GM18868 (cell line): Measurements from ENCODE around the gene FEN1.

ENCODE experiments used
- ATAC-seq: cut with Tn5 transposase; IDR thresholded peaks from one replicate; pipeline ENCODE4 v1.9.1; 2021; ENCODE audit warnings: mild to moderate bottlenecking, moderate library complexity; ENCODE audit not compliant: unreplicated experiment

The FEN1 gene

DNA sequence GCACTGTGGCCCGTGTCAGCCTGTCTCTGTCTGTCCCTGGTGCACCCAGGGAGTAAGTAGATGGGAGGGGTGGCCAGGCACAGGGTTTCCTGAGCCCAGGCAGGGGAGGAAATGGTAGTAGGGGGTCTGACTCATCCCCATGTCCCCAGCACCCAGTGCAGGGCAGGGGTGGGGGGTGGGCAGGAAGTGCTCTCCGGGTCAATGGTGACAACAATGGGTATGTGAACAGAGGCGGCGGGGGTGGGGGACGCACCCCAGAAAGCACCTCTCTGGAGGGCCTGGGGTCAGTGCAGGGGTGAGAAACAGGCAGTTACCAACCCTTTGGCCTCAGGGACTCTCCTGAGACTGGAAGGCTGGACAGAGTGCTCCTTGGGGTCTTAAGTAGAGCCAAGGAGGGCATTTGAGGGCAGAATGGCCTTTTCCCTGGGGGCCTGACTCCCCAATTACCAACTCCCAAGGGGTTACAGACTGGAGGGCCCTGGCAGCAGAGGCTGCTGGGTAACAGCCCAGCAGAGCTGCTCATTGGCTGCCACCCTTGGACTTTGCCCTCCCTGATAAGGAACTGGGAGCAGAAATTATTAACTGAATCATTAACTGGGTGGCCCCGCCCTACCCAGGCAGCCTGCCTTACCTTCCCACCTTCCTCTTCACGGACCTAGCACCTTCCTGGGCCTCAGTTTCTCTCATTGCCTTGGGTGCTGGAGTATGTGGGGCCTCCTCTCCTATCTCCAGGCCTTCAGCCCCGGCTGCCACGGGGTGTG lies 36.1 kb upstream of the FEN1 start:
- ATAC-seq: no peak

DNA sequence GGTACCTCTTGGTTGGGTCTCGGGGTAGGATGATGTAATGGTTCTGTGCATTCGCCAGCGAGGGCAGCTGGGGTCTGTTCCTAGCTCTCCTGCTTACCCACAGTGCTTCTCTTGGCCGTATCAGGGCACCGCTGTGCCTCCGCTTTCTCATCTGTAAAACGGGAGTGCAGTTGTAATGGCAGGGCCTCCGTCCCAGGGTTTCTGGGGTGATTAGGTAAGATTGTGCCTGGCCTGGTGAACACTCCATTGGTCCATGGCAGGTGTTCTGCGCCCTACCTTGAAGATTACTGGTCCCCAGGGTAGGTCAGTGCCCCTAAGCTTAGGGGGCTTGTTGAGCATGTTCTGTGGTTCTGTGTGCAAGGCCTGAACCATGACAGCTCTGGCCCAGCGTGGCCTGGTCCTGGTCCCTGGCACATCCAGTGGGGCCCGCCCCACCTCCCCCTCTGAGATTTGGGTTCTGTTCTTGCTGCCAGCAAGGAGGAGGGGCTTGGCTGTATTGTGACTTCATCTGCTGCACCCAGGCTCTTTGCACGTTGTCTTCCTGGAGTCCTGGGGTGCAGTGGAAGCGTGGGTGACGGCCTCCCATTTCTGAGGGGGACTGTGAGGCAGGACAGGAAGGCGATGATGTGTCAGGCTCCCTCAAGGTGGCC lies 35.4 kb upstream of the FEN1 start:
- ATAC-seq: no peak

DNA sequence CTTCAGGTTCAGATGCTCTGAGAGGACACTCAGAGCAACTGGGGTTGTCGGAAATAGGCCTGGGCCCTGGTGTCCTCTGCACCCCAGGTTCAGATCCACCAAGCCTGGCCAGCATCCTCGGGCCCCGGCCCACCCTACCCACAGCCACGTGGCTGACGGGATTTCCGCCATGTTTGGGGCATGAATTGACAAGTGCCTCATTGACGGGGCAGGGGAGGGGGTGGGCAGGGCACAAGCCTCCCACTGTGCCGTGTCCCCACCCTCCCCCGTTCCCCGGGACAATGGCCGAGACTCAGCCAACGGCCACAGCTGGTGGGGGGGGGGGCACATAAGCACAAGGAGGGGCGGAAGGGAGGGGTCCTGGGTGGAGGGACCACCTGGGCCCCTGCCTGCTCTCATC lies 31.8 kb upstream of the FEN1 start:
- no peak for ATAC-seq

DNA sequence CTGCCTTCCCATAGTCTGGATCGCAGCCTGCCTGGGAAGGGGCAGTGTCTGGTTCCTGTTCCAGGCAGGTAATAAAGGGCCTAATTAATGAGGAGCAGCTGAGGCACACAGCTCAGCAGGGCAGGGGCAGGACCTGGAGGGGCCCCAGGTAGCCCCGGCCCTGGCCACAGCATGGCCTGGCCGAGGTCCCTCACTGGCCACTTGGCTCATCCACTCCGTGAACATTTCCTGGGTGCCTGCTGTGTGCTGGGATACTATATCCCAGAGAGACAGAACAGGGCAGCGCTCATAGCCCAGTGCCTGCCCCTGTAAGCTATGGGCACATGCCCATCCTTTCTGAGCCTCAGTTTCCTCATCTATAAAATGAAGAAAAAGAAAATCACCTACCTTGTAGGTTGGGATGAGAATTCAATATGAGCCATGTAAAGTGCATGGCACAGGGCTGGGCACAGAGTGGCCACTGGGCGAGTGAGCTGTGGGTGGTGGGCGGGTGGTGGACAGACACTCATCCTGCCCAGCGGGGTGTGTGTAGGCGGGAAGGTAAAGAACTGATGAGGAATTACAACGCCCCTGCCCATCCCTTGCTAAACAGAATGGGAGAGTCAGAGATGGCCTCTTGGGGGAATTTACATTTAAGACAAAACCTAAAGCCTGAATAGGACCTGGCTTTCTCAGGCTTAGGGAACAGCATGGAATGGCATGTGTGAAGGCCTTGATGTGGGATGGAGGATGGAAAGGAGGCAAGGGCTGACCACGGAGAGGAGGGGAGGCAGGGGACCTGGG lies 31.1 kb upstream of the FEN1 start:
- ATAC-seq: no peak

DNA sequence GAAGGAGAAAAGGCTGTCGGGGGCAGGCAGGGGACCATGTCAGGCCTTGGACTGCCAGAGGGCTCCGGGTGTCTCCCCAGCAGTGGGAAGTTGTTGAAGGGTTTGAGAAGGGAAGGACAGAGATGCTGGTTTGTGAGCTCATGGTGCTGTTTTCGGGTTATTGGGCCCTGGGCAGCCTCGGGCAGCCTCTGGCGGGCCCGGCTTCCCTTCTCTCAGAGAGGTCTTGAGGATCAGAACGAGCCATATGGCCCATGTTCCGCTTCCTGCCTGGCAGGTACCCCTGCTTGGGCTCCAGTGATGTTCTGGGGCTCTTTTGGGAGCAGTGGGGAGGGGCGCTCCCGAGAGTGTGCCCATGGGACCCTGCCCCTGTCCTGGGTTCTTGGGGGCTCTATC lies 30.5 kb upstream of the FEN1 start:
- no peak for ATAC-seq

DNA sequence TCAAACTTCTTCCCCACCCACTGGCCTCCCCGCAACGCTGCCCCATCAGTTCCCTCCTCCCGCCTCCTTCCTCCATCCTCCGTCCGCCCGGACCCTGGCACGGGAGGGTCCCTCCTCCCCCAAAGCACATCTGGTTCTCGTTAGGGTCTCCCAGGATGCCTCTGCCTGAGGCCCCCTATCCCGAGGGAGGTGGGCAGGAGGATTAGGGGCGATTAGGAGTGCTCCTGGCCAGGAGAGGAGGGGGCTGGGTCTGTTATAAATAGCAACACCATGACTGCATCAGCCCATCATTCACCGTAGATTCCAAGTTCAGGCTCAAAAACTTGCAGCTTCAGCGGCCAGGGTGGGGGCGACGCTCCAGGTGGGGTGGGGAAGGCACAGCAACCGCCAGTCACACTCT lies 29.9 kb upstream of the FEN1 start:
- no peak for ATAC-seq

DNA sequence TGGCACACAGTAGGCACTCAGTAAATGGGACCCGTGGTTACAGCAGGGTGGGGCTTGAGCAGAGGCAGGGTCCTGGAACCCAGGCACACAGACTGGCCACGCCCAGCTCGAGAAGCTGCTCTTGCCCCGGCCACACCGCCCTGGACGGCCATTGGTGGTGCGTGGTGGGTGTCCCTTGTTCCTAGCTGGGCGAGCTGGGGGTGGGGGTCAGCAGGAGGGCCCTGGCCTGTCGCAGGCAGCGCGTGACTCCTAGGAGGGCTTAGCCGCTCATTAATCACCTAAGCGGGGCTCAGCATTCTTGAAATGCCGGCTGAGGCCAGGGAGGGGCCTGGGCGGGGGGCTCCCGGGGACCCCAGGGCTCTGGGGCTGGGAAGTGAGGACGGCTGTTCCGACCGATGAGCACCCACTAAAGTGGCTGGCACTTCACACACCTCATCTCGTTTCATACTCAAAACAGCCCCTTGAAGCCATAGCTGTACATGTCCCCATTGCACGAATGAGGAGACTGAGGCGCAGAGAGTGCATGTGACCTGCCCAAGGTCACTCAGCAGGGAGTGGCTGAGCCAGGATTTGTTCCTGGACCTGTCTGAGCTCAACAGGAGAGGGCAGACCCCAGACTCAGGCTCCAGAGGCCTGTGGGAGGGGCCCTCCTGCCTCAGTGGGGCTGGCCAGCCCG lies 28.6 kb upstream of the FEN1 start:
- ATAC-seq: no peak

DNA sequence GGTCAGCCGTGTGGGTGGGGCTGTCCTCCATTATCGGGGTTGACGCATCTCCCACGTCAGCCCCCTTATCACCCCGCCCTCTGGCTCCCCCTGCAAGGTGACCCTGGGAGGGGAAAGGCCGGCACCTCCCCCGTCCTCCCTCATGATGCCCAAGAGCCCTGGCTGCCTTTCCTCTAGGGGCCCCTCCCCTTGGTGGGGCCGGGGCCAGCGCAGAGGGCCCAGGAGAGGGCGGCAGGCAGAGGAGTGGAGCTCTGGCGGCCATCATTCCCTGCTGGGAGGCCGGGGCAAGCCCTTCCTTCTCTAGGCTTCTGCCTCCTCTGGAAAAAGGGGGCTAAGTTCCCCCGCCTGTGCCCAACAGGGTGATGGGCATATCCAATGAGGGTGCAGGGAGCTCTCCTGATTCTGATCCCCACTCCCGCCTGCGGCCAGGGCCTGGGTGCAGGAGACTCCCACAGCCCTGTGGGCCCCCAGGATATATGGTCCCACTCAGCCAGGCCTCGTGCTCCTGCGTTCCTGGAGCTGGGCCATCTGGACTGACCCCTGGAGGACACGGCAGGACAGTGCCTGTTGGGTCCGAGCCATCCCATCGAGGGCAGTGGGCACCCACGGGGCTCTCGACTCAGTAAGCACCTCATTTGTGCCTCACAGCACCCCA lies 28.0 kb upstream of the FEN1 start:
- ATAC-seq: no peak

DNA sequence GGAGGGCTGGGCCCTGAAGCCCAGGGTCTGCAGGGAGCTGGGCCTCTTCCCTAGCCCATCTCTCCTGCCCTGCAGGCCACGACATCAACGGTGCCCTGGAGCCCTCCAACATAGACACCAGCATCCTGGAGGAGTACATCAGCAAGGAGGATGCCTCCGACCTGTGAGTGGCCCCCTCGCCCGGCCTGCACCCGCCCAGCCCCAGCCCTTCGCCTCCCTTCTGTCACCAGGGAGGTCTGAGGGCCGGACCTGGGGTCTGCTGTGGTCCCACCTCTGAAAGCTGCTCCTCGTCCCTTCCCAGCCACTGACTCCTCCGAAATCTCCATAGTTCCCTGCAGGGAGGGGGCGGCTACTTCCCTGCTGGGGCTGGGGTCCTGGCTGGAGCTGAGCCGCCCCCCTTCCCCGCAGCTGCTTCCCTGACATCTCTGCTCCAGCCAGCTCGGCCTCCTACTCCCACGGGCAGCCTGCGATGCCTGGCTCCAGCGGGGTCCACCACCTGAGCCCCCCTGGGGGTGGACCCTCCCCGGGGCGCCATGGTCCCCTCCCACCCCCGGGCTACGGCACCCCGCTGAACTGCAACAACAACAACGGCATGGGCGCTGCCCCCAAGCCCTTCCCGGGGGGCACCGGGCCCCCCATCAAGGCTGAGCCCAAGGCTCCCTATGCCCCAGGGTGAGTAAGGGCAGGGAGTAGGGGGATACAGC lies 27.0 kb upstream of the FEN1 start:
- no peak for ATAC-seq

DNA sequence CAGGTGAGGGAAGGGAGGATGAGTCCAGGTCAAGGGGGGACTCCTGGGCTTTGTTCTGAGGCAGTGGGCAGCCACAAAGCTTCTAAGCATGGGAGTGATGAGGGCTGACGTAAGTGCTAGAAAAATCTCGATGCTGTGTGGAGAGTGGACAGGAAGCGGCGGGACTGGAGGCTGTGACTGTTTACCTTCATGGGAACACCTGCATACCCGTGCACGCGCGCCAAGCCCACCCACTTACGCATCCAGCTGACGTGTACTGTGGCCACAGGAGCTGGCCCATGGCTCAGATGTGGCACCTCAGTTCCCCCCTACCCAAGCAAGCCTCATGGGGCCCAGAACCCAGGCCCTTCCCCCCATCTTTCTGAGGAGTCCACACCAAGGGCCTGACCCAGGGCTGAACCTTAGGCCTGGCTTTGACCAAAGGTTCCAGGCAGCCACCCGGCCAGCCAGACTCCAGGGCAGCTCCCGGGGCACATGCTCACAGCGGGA lies 26.3 kb upstream of the FEN1 start:
- no peak for ATAC-seq

DNA sequence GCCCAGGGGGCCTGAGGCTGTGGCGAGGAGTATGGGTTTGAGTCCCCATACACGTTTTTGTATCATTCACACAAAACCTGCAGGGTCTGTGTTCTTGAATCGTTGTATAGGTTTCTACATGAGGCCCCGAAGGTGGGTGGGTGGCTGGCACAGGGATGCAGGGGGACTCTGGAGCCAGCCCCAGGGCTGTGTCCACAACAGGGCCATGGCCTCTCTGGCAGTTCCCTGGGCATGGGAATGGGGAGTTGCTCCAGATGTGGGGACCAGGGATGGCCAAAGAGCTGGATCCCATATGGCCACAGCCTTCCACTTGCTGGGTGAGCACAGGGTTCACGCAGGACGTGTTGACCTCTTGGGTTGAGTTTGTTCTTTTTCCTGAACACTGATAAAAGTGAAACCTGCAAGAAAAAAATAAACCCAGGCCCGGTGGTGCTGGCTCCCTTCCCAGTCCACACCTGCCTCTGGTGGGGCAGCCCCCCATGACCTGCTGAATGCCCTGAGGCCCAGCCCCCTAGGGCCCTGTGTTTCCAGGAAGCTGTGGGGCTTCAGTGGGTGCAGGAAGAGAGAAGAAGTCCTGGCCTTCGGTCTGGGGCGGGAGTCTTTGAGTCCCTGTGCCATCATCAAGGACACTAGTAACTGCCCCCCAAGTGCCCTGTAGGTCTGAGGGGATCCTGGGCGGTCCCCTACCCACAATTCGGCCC lies 24.2 kb upstream of the FEN1 start:
- no peak for ATAC-seq

DNA sequence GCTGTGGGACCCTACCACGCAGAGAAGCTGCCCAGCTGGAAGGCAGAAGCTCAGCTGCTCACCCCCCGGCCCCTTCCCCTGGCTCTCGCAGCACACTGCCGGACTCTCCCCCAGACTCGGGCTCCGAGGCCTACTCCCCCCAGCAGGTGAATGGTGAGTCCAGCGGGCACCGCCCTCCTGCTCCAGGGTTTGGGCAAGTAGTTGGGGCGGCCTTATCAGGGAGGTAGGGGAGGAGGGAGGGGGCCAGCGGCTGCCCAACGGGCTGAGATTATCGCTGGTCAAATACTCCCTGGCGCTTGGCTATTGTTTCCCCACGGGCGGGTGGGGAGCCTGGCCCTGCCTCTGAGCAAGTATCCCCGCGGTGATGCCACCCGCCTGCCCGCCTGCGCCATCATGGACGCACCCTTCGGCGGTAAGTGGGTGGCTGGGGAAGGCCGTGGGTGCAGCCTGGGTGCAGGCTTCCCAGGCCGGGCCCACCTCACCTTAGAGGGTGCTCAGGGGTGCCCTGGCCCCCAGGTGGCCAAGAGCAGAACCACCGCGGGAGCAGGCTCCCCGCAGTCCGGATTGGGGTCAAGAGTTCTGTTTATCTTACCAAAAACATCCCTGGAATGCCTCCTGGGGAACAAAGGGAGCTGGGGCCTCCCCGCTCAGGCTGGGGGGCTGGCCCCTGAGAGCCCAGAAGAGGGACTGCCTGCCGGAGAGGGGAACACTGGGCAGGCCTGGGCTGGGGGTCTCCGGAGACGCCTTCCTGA lies 23.4 kb upstream of the FEN1 start:
- no peak for ATAC-seq

DNA sequence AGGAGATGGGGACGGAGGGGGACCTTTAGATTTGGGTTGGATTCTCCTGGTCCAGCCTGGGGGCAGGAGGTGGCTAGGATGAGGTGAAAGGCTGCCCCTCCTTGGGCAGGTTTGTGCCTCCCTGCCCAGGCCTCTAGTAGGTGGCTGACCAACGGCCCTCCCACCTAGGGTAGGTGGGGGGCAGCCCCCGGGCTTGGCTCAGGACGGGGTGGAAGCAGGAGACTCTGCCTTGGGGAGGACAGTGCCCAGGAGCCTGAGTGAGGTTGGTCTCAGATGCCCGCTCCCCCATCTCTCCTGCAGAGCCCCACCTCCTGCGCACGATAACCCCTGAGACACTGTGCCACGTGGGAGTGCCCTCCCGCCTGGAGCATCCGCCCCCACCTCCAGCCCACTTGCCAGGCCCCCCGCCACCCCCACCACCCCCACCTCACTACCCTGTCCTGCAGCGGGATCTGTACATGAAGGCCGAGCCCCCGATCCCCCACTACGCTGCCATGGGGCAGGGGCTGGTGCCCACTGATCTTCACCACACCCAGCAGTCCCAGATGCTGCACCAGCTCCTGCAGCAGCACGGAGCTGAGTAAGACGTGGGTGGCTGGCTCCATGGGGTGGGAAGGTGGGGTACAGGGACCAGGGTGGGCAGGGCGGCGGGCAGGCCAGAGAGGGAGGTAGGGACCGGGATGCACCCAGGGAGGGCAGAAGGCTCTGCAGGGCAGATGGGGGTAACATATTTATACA lies 22.6 kb upstream of the FEN1 start:
- no peak for ATAC-seq

DNA sequence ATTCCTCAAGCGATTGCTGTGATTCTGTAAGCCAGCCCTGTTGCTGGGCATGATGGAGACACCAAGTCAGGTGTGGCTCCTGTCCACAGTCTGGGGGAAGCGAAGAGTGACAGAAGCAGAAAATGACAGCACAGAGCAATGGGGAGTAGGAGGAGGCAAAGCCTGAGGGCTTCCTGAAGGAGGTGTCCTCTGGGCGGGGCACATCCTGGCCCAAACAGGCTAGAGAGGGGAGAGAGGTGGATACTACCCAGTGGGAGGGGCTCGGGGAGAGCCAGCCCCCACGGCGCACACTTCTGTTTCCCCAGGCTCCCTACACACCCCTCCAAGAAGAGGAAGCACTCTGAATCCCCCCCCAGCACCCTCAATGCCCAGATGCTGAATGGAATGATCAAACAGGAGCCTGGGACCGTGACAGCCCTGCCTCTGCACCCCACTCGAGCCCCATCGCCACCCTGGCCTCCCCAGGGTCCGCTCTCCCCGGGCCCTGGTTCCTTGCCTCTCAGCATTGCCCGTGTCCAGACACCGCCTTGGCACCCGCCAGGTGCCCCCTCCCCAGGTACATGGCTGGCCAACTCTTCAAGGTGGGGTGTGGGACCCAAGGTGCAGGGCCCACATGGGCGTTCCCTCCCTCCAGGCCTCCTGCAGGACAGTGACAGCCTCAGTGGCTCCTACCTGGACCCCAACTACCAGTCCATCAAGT lies 21.4 kb upstream of the FEN1 start:
- no peak for ATAC-seq

DNA sequence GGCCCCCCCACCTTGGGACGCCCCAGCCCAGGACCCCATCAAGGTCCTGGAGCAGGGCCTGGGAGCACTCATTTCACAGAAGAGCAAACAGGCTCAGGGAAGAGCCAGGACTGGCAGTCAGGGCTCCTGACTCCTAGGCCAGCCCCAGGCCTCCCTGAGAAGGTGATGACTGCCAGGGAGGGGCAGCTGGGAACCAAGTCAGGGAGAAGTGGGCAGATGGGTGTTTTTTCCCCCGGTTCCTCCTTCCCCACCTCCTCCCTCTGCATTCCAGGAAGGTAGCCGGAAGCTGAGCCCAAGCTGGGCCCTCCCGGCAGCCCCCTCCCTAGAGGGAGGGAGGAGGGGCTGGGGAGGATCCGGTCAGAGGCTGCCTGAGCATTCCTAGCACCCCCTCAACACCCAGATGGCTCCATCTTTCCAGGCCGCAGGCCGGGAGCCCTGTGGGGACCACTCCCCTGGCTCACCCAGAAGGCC lies 20.7 kb upstream of the FEN1 start:
- ATAC-seq: no peak

DNA sequence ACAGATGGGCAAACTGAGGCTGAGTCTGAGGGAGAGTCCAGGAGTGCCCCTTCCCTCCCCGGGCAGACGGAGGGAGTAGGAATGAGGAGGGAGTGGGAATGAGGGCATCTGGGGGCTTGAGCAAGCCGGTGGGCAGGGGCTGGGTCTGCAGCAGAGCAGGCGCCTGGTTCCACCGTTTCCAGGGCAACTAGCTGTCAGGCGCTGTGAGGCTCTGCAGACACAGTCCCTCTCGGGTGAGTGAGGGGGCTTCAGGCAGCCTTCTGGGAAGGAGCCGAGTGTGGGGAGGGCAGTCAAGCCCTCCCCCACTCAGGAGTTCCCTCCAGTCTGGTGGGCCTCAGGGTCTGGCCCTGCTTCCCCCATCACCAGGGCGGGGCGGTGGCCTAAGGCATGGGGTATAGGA lies 19.4 kb upstream of the FEN1 start:
- no peak for ATAC-seq

DNA sequence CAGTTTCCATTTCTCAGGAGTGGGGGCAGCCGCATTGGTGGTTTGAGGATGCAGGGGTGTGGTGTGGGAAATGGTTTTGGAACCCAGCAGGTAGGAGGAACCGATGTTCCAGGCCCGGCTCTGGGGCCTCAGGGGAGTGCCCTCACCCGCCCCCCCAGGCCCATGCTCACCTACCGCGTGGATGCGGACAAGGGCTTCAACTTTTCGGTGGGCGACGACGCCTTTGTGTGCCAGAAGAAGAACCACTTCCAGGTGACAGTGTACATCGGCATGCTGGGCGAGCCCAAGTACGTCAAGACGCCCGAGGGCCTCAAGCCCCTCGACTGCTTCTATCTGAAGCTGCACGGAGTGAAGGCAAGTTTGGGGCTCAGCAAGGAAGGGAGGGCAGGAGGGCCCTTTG lies 18.9 kb upstream of the FEN1 start:
- ATAC-seq: no peak
